Lower leg skin (tissue), 3 donors: Measurements from ENCODE around the gene HNMT.

ENCODE experiments used
- POLR2A ChIP-seq, 2 donors: fragments of 450-650 bp; IDR thresholded peaks; one replicate each; pipeline ENCODE4 v1.6.1; 2016 to 2017; ENCODE audit warnings: antibody characterized with exemption in 2 of 2, mild to moderate bottlenecking in 1 of 2, moderate library complexity in 1 of 2
- TF ChIP-seq, protein P1 (sequence below), 3 donors: fragments of 450-650 bp; IDR thresholded peaks; one replicate each; pipeline ENCODE4 v1.5.1; 2016; ENCODE audit warnings: antibody characterized with exemption in 3 of 3, mild to moderate bottlenecking in 3 of 3, moderate library complexity in 2 of 3

DNA sequence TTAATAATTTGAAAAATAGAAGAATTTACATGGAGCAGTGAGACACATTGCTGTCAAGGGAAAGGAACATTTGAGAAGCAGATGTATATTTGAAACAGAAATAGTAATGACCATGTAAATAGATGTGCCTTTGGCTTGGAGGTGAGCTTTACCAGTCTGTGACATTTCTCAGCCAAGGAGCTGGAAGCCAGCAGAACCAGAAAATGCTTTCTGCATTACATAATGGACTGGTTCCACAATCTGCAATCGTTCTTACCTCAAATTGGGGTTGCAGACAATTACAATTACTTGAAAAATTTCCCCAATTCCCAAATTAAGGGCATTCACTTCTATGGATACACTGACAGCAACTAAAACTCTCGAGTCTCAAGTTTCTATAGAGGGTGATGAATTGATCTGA is 59.7 kb downstream of the HNMT start:
- no peak for TF ChIP-seq POLR2A (IDR thresholded peaks at IDR 0.05)
- TF ChIP-seq, protein P1, sequence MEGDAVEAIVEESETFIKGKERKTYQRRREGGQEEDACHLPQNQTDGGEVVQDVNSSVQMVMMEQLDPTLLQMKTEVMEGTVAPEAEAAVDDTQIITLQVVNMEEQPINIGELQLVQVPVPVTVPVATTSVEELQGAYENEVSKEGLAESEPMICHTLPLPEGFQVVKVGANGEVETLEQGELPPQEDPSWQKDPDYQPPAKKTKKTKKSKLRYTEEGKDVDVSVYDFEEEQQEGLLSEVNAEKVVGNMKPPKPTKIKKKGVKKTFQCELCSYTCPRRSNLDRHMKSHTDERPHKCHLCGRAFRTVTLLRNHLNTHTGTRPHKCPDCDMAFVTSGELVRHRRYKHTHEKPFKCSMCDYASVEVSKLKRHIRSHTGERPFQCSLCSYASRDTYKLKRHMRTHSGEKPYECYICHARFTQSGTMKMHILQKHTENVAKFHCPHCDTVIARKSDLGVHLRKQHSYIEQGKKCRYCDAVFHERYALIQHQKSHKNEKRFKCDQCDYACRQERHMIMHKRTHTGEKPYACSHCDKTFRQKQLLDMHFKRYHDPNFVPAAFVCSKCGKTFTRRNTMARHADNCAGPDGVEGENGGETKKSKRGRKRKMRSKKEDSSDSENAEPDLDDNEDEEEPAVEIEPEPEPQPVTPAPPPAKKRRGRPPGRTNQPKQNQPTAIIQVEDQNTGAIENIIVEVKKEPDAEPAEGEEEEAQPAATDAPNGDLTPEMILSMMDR (IDR thresholded peaks at IDR 0.05), result no peak
